ENCODE measurements around the gene LHFPL4. TPM values are rescaled to one million over a fixed set of nuclear protein-coding genes. Genes with fewer than 3 reads are reported as not detected.

LHFPL4 gene
- total RNA-seq, 1 experiment from 2014 or later, result not detected

DNA sequence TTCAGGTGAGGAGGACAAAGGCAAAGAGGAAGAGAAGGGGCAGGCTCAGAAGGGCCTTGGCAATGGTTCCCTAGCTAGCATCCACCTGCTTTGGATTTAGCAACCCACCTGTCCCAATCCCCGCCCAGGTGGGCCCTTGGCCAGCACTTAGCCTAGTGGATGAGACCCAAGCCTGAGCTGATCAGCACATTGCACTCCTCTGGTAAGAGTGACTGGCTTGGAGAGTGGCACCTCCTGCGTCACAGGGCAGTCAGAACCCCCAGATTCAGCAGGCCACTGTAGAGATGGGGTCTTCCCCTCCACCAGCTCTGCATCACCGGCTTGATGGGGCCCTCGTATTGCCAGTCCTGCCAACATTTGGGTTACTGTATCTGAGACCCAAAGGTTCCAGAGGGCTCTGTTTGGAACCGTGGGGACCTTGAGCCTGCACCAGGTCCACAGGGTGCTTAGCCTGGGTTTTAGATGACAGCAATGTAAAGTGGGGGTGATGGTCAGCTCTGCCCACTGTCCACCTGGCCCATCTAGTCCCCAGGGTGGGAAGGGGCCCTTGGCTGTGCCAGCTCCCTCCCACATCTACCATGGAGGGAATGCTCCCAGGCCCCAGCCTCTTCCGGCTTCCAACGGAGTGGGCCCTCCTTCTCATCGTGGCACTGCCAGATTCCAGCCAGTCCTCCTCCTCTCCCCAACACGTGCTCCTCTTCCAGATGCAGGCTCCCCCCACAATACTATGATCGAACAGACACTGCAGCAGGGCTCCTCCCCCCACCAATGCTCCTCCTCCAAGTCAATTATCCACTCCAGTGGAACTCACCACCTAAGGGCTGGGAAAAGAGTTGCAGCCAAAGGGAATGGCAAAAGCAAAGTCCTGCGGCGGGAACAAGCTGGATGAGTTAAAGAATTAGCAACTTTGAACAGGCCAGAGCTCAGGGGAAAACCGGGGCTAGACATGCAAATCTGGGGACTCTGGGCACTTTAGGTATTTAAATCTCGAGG is 45.7 kb downstream of the LHFPL4 start:
- no peak for DNase-seq (ENCODE audit: unreplicated experiment)
- POLR2A ChIA-PET, result no interaction called here
- BruUV-seq (replicated peaks), result no TSS peak
- no peak overlapping the region for H3K27ac Mint-ChIP-seq (ENCODE audit: low read depth, unreplicated experiment)
- no peaks in the 10 kb centered on the region for H3K9me3 Mint-ChIP-seq (ENCODE audit: unreplicated experiment)
- CTCF ChIA-PET, result no interaction called here
- H3K36me3 Mint-ChIP-seq (ENCODE audit: insufficient read depth, unreplicated experiment), result no peaks in the 10 kb centered on the region
- intact Hi-C loops (cut with micrococcal nuclease), result loop anchor here (10.0 kb wide), 1 partner anchor 207 kb away; no protein-coding TSS in a partner anchor
- H3K27me3 Mint-ChIP-seq (ENCODE audit: insufficient read depth, unreplicated experiment), result peaks cover 16% of the 10 kb centered on the region
- peaks cover 5% of the 10 kb centered on the region for H3K4me1 Mint-ChIP-seq (ENCODE audit: insufficient read depth, unreplicated experiment)
- H3K4me3 Mint-ChIP-seq (ENCODE audit: unreplicated experiment), result no peak overlapping the region
- TF ChIP-seq, protein P1, sequence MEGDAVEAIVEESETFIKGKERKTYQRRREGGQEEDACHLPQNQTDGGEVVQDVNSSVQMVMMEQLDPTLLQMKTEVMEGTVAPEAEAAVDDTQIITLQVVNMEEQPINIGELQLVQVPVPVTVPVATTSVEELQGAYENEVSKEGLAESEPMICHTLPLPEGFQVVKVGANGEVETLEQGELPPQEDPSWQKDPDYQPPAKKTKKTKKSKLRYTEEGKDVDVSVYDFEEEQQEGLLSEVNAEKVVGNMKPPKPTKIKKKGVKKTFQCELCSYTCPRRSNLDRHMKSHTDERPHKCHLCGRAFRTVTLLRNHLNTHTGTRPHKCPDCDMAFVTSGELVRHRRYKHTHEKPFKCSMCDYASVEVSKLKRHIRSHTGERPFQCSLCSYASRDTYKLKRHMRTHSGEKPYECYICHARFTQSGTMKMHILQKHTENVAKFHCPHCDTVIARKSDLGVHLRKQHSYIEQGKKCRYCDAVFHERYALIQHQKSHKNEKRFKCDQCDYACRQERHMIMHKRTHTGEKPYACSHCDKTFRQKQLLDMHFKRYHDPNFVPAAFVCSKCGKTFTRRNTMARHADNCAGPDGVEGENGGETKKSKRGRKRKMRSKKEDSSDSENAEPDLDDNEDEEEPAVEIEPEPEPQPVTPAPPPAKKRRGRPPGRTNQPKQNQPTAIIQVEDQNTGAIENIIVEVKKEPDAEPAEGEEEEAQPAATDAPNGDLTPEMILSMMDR (IDR thresholded peaks at IDR 0.05; ENCODE audit: unreplicated experiment), result no peak

DNA sequence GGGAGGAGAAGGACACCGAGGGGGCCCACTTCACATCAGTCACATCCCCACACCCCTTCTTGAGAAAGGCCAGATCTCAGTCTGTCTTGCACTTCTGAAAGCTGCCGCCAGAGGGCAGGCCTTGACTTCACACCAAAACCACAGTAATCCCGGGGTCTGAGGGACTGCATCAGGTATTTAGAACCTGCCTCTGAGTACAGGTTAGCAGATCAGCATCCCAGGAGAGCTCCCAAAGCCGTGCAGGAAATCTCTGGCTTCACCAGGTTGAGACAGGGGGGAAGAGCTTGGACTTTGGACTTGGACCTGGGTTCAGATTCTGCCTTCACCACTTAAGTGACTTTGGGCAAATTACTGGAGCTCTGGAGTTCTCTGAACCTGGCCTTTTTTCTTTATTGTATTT is 50.3 kb downstream of the LHFPL4 start:
- H3K9me3 Mint-ChIP-seq (ENCODE audit: unreplicated experiment), result no peaks in the 10 kb centered on the region
- TF ChIP-seq, protein P1 (IDR thresholded peaks at IDR 0.05; ENCODE audit: unreplicated experiment), result peak; percentile 94
- intact Hi-C loops (cut with micrococcal nuclease), result loop anchor here (1.0 to 10.0 kb wide), 3 partner anchors 146 to 212 kb away; partner anchors contain the start of gene MTMR14
- no peaks in the 10 kb centered on the region for H3K27me3 Mint-ChIP-seq (ENCODE audit: insufficient read depth, unreplicated experiment)
- H3K4me3 Mint-ChIP-seq (ENCODE audit: unreplicated experiment), result no peak overlapping the region
- H3K27ac Mint-ChIP-seq (ENCODE audit: low read depth, unreplicated experiment), result no peak overlapping the region
- BruUV-seq (replicated peaks), result no TSS peak
- H3K4me1 Mint-ChIP-seq (ENCODE audit: insufficient read depth, unreplicated experiment), result peaks cover 5% of the 10 kb centered on the region
- no peaks in the 10 kb centered on the region for H3K36me3 Mint-ChIP-seq (ENCODE audit: insufficient read depth, unreplicated experiment)
- CTCF ChIA-PET, result interaction anchor here (0.5 to 3.5 kb wide), 34 partner anchors 9 to 282 kb away, joined by 3 to 34 read pairs (median 4); partner anchors contain the start of genes MTMR14 and OGG1
- POLR2A ChIA-PET, result interaction anchor here (1.1 kb wide), 1 partner anchor 146 kb away, joined by 4 read pairs; the partner anchor contains the start of gene MTMR14
- DNase-seq (ENCODE audit: unreplicated experiment), result peak; percentile 73

DNA sequence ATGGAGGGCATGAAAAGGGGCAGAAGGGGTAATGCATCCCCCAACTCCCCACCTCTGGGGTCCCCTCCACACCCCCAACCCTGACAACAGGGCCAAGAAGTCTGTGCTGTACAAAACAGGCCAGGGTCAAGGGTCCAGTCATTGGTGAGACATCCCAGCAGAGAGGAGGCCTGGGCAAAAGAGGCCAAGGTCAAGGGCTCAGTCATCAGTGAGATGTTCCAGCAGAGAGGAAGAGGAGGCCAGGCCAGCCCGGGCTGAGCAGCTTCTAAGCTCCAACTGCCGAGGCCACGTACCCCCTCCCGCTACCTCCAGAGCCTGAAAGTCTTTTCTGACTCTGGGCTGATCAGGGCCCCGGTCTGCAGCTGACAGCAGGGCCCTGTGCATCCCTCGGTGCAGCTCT is 52.4 kb downstream of the LHFPL4 start:
- ChIA-PET CTCF (interaction anchor here (1.2 to 3.5 kb wide), 2 partner anchors 9 to 148 kb away, joined by 3 to 34 read pairs; no protein-coding TSS in a partner anchor), POLR2A (no interaction called here)
- BruUV-seq (replicated peaks), result no TSS peak
- no peaks in the 10 kb centered on the region for H3K36me3 Mint-ChIP-seq (ENCODE audit: insufficient read depth, unreplicated experiment)
- no peaks in the 10 kb centered on the region for H3K9me3 Mint-ChIP-seq (ENCODE audit: unreplicated experiment)
- intact Hi-C loops (cut with micrococcal nuclease), result loop anchor here (10.0 kb wide), 1 partner anchor 214 kb away; no protein-coding TSS in a partner anchor
- TF ChIP-seq, protein P1 (IDR thresholded peaks at IDR 0.05; ENCODE audit: unreplicated experiment), result no peak
- H3K27me3 Mint-ChIP-seq (ENCODE audit: insufficient read depth, unreplicated experiment), result no peaks in the 10 kb centered on the region
- DNase-seq (ENCODE audit: unreplicated experiment), result no peak
- peaks cover 5% of the 10 kb centered on the region for H3K4me1 Mint-ChIP-seq (ENCODE audit: insufficient read depth, unreplicated experiment)
- no peak overlapping the region for H3K27ac Mint-ChIP-seq (ENCODE audit: low read depth, unreplicated experiment)
- no peak overlapping the region for H3K4me3 Mint-ChIP-seq (ENCODE audit: unreplicated experiment)
